Middle frontal gyrus (tissue), 1 donor: ENCODE results near the gene DYNLL2.
"Not testable (repeated sequence)": the region's sequence is repeated elsewhere in the genome, so short reads cannot be mapped to it uniquely, and the experiment has no call there.

Experiments
- DNase-seq: peaks from one replicate; pipeline ENCODE4 v3.0.0-alpha.2; 2015; ENCODE audit warnings: low spot score; ENCODE audit errors: extremely low spot score

Gene DYNLL2

DNA sequence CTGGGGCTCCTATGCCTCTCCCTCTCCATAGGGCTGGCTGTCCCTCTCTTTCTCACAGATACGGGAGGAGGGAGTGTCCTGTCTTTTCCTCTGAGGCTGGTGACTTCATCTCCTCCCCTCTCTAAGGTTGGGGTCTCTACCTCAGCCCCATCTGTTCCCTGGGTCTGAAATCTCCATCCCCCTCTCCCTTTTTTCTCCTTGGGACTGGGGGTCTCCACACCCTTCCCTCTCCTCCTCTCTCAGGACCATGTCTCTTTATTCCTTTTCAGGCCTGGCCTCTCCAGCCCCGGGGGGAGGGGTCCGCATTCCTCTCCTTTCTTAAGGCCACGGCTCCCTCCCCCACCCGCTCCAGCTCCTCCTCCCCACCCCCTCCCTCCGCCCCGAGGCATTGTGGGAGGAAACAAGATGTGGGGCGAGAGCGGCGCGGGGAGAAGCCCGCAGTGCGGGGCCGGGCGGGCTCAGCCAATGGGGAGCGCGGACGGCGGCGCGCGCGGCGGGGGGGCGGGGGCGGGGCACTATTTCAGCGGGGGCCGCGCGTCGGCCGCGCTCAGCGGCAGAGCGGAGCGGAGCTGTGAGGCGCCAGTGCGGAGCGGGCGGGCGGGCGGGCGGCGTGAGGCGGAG lies at the start of gene DYNLL2:
Gene DYNLL2, plus strand, starts transcription at position 550 of the 621 bp plus-strand sequence. CDS start 3,672 bp downstream, outside the sequence.
- peak; percentile 73 for DNase-seq

DNA sequence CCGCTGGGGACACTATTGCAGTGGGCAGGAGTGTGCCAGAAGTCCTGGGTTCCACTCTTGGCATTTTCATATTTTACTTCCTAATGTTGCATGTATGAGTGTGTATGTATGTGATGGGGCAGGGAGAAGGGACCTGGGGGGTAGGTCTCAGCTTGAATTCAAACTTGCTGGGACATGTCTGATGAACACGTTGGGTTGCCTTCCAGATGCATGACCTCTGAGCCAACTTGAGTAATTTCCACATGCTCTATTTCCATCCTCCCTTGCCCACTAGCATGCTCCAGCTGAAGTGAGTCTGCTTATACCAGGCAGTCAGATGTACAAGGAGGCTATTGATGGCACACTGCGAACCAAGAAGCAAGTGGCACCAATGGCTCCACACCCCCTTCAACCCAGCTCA lies 43.2 kb upstream of the DYNLL2 start:
- DNase-seq: no peak

DNA sequence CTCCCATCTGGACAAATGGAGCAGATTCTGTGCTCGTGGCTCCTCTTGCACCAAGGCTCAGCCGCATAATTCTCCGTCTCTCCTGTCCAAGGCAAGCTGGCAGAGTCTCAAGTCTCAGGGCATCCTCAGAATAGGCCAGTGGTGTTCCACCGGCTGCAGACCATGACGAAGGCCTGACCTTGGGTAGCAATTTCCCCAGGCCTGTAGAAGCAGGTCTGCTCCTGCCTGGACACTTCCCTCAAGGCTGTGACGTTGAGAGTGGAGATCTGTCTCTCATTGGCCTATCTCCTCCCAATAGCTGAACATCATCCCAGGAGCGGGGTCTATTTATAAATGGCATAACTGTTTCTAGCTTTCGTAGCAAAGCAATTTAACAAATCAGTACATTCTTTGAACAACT lies 42.8 kb upstream of the DYNLL2 start:
- no peak for DNase-seq

DNA sequence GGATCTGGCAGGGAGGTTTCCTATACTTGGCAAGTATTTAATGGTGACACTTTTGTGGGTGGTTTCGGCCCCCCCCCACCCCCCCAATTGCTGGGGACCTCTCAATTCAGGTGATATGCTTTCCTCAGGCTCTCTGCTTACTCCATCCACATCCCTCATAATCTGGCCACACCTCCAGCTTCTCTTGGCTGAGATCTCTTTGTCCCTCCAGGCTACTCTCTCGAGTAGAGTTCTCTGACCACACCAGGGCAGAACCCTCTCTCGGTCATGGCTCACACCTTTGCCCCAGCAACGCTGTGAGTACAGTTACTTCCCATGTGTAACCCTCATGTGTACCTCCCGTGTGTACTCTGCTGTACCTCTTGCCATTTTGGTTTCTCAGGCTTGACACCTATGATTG lies 42.1 kb upstream of the DYNLL2 start:
- no peak for DNase-seq

DNA sequence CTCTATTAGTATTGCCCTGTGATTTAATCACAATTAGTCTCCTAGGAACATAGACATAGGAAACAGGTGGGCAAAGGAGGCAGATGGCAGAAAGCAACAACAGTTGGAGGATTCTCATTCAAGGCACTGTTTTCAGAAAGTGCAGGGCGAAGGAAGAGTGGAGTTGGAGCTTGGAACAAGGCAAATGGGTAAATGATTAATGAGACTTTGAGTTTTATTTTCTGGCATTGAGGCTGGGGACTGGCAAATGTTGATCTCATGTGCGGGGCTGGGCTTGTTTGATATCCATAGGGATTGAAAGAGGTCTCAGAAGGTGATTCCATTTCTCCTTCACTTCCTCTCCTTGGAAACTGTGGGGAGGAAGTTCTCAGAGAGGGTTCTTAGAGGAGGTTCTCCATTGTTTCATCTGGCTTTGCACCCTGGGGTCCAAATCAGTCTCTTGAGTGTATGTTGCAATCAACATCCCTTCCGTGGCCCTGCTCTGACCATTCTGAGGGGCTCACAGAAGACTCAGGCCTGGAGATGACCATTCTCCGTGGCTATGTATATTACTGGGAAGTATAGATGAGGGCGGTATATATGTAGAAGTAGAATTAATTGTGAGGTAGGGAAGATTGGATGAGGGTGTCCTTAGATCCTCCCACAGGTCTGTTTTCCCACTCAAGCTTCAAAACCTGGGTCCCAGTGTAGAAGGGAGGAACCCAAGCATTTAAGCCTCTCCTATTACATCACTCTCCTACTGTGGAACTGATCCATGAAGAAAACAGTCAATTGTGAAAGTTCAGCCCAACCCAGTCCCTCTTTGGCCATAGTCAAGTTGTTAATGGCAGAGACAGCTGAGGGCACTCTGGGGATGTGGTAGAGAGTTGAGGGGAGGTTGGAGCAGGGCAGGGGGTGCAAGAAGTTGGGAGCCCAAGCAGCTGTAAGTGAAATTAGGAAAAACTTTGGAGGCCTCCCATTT lies 39.7 kb upstream of the DYNLL2 start:
- no peak for DNase-seq

DNA sequence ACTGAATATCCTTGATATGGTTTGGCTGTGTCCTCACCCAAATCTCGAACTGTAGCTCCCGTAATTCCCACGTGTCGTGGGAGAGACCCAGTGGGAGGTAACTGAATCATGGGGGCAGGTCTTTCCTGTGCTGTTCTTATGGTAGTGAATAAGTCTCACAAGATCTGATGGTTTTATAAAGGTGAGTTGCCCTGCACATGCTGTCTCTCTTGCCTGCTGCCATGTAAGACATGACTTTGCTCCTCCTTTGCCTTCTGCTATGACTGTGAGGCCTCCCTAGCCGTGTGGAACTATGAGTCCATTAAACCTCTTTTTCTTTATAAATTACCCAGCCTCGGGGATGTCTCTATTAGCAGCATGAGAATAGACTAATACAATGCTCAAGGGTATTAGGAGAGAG lies 39.0 kb upstream of the DYNLL2 start:
- DNase-seq: not testable (repeated sequence)

DNA sequence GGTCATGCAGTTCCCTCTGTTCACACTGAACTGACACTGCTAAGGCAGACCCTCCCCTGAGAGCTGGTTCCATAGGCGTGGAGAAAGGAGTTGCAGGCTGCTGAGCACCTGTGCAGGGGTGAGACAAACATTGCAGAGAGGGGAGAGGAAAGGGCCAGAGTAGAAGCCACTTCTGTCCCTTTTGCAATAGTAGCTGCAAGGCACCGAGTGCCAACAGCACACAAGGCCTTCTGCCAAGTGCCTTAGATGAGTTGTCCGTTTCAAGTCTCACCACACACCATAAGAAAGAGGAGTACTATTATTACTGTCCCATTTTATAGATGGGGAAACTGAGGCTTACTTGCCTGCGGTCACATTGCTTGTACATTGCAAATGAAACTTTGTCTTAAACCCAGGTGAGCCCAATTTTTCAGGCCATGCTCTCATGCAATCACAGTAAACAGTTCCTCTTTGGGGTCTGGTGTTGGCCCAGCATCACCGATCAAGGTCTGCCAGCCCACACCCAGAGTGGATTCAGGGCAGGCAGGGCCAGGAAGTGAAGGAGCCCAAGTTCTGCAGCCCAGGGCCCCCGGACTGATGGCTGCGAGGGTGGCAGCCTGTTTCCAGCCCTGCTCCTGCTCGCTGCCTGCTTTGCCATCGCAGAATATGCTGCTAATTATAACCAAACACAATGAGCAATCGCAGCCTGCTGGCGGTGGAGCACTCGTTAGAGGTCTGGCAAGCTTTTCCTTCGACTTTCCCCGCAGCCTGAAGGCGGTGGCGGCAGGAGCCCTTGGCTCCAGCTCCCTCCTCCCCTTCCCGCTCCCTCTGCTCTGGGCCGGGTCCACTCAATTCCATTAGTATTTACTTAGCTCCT lies 36.8 kb upstream of the DYNLL2 start:
- DNase-seq: peak; percentile 50

DNA sequence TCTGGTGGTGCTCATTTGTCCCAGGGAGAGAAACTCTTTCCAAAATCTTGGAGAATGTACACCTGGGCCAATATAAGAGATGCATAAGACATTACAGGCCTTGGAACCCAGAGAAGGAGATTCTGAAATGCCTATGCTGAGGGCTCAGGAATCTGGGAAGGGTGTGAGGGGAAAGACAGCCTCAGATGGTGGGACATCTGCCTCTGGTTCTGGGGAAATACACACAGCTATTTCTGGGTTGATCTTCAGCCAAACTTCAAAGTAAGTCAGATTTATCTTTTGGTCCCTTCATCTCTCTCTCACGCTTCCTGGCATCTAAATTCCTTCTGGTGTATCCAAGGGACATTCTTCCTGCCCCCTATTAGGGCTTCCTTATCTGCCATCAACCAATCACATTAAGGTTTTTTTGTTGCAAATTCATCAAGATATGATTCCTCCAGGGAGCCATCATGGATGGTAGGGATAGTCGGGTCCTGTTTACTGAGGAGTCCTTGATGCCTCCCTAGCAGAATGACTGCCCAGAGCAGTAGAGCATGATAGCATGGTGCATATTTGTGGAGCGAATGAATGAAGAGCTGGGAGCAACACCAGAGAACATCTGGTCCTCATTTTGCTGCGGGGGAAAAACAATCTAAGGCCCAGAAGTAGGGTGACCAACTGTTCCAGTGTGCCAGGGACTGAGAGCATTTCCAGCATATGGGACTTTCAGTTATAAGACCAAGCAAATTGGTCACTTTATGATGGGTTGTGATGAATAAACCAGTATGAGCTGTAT lies 35.7 kb upstream of the DYNLL2 start:
- no peak for DNase-seq

DNA sequence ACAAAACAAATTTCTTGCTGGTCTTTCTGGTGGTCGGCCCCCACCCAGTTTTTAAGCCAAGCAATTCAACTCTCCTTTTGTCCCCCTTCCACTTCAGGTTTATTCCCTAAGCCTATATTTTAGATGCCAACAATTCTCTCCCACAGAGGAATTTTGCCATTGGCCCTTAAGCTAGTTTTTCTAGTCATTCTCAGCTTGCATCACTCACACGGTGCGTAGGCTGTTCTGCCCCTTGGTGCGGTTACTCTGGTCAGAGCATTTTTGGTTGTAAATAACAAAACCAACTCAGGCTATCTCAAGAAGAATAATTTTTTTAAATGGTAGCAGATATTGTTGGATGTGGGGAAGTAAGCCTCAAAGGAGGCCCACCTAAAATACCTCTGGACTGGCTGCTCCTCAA lies 33.7 kb upstream of the DYNLL2 start:
- no peak for DNase-seq

DNA sequence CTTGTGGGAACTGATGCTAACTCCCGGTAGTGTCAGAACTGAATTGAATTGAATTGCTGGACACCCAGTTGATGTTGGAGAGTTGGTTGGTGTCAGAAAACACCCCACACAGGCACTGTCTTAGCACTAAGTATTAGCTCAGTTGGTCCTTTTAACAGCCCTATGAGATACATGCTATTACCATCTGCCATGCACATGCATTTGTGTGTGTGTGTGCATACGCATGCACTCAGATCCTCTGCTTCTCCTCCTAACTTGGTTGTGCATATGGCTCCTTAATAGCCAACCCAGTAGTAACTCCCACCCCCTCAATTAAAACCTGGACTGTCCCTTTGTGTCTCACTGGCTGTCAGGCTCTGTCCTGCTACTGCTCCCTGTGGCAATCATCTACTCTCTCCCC lies 32.3 kb upstream of the DYNLL2 start:
- no peak for DNase-seq

DNA sequence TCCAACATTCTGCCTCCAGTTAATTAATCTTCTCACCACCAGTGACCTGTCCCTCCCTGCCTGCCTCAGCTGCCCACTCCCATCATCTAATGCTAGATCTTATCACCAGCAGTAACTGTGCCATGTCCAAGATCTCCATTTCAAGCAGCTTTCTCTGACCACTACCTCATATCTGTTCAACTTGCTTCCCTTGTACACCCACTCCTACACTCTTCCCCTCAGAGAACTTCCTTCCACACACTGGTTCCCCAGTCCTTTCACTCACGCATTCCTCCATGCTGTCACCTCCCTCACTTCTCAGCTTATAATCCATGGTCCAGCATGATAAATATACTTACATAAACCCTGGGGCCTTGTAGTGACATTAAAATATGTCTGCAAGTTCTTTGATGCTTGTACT lies 31.8 kb upstream of the DYNLL2 start:
- DNase-seq: no peak

DNA sequence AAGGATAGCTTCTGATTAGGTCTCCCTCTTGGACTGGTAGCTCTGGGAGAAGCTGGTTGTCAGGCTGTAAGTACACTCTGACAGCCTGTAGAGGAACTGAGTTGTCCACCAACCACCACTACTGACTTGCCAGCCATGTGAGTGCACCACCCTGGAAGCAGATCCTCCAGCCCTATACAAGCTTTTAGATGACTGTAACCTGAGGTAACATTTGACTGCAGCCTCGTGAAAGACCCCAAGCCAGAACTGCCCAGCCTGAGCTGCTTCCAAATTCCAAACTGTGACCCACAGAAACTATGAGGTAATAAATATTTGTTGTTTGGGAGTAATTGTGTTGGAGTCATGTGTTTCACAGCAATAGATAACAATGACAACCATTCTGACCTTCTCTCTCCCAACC lies 30.8 kb upstream of the DYNLL2 start:
- no peak for DNase-seq

DNA sequence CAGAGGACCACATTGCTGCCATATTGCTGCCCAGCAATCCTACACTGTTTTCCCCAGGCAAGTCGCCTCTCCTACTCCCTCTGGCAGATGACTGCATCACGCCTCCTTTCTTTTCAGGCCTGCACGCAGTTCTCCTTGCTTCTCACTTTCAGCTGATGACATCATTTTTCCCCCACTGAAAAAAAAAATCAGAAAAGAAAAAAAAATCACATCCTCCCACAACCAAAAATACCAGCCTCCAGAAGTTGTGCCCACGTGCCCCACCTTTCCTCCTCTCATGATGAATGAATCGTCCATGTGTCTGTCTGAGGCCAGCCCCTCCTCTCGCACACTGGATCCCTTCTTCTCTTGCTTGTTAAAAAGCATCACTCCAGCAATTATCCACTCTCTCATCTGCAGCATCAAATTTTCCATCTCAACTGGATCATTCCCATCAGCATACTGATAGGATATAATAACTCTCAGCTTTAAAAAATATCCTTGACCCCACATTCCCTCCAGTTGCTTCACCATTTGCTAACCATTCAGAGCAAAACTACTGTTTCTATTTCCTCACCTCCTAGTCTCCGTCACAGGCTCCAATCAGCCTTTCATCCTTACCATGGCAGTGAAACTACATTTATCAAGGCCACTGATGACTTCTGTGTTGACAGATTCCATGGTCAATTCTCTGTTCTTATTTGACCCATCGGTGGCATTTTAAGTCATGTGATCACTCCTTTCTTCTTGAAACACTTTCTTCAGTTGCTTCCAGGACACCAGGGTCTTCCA lies 30.1 kb upstream of the DYNLL2 start:
- DNase-seq: no peak

DNA sequence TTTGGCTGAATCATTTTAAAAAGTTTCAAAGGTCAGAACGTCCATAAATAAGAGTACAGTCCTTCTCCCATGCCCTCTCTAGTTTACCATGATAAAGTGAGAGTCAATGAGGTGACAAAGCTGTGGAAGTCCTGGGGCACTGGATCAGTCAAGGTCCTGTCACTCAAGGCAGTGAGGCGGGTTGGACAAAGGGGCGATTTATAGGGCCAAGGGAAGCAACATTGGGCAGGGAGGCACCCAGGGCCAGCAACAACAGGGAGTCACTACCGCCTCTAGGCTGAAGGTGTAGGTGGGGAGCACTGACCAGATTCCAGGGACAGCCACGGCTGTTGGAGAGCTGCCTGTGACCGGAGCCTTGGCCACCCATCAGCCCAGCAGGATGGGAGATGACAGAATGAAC lies 28.6 kb upstream of the DYNLL2 start:
- no peak for DNase-seq

DNA sequence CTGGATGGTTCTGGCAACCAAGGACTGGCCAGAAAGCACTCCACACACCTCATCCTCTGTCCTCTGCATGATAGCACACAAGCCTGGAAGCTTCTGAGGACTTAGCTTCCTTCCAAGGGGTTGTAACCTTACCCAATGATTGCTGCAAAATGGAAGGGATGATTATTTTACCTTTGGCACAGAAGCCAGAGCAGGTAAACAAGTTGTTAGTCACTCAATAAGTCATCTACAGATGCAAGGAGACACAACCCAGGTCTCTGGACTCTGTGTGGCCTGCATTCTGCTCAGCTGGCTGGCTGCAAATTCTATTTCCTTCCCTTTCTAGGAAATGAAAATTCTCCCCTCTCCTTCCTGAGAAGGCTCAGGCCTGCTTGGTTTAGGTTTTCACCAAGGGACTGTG lies 26.7 kb upstream of the DYNLL2 start:
- no peak for DNase-seq

DNA sequence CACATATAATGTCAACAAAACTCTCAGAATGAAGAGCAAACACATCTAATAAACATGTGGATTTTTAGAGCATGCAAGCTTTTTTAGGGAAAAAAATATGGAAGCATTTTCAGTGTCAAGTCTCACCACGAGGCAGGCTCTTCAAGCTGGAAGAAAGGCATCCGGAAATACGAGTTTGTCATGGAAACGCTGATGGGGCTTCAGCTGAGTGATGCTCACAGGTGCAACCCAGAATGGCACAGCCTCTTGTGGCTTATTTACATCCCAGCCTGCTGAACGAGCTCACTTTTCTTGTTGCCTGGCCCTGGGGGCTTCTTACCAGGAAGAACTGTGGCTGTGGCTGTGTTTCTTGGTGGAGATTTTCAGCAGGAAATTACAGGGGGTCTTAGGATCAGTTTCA lies 24.1 kb upstream of the DYNLL2 start:
- DNase-seq: no peak

DNA sequence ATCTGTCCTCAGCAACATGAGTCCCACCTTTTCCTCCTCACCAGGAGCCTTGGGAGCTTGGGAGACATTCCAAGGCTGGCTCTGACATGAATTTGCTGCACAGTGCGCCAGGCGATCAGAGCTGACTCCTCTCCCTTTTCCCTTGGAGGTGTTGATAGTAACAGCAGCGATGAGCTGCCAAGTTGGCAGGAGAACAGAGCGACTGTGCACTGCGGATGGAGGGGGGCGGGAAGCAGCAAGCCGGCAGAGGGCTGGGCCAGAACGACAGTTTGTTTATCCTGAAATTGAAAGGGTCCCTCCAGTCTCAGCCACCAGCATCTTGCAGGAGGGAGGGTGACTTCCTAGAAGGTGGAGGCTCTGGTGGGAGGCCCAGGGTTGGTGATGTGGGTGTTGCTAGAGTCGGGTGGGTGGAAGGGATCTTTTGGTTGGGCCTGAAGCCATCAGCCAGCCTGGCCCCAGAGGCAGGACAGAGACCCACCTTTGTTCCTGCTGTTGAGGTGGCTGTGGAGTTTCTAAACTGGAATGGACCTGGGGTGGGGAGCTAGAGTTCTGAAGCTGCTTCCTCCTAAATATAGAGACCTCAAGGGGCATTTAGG lies 22.5 kb upstream of the DYNLL2 start:
- DNase-seq: peak; percentile 55

DNA sequence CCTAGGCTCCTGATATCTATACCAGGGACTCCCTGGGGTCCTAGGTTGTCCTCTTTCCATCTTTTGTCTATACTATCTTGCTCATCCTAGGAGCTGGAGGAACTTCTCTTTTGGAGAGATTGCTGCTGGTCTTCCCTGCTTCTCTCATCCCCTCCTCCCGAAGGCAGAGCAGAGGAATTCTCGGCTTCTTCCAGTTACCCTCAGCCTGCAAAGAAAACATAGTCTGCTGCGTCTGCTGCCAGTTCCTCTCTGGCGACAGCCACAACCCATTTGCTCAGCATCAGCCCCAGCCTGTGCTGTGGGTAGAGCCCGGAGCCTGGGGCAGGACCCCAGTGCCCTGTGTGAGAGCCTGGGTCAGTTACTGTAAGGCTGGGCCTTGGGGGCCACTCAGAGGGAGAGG lies 21.5 kb upstream of the DYNLL2 start:
- DNase-seq: no peak

DNA sequence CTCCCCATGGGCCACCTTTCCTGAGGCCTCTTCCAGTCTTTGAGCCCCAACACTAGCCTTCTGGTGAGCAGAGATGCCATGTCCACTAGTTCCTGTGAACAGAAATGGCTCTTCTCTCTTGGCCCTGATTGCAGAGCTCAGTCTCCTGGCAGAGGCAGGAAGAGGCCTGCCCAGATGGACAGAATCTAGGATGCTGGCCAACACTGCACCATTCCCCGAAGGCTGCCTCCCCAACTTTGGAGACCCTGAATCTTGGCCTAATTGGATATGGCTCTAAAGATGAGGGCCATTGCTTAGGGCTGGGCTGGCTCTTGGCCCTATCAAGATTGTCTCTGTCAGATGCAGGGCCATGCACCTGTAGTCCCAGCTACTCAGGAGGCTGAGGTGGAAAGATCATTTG lies 18.0 kb upstream of the DYNLL2 start:
- DNase-seq: no peak

DNA sequence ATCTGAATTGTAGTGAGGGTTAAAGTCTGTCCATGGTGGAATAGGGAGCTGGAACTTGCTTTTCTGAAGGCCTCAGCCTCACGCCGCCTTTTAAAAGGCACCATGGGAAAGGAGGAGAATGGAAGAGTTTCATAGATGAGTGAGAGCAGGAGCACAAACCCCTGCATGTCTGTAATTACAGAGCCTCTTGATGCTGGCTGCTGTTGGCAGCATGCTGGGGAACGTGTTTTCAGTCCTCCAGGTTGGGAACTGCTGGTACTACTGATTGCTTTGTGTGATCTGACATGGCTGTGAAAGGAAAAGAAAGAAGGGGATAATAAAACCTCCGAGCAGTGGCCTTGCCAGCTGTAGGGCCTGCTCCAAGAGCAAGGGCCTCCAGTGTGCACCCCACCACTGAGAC lies 16.8 kb upstream of the DYNLL2 start:
- DNase-seq: no peak
